Activated gamma-delta T cell (primary cell): ENCODE data around the gene UBA5.
A peak's percentile ranks its signal among the peaks of the same experiment; 100 is the strongest.
"Not testable (repeated sequence)": the region's sequence is repeated elsewhere in the genome, so short reads cannot be mapped to it uniquely, and the experiment has no call there.

Source experiments
- DNase-seq: peaks from one replicate; lab custom pipeline; 2025; lab: John Stamatoyannopoulos, UW
- total RNA-seq, 2 donors: gene quantifications; one replicate each; lab custom pipeline; 2026; lab: John Stamatoyannopoulos, UW

The UBA5 gene
- total RNA-seq: 54.6 to 59.8 reads per million in 2 donors

DNA sequence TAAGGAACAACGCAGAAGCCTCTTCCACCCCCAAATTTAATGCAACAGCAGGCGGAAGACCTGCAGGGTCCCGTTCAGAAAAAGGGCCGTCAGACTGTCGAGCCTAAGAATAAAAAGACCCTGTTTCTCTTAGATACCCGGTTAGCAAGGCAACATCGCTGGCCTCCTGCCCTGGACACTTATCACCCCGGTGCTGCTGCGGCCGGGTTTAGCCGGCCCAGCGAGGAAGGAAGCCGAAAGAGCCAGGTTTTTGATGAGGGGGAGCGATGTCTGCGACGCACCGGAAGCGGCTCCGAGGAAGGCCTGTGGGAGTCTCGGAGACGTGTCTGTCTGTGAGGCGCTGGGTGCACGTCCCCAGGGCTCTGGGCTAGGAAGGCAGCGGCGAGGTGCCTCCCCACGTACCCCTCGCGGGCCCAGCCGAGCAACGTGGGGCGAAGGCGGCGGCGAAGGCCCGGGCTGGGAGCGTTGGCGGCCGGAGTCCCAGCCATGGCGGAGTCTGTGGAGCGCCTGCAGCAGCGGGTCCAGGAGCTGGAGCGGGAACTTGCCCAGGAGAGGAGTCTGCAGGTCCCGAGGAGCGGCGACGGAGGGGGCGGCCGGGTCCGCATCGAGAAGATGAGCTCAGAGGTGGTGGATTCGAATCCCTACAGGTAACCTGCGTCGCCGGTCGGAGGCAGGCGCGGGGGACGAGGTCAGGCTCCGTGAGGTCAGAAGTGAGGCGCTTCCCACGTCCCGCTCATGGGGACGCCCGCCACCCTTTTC is at the start of gene UBA5:
Gene UBA5 (plus strand): TSS at position 278 of the 759 bp plus-strand sequence. CDS start 209 bp downstream, at position 487.
- DNase-seq: peak; percentile 44

DNA sequence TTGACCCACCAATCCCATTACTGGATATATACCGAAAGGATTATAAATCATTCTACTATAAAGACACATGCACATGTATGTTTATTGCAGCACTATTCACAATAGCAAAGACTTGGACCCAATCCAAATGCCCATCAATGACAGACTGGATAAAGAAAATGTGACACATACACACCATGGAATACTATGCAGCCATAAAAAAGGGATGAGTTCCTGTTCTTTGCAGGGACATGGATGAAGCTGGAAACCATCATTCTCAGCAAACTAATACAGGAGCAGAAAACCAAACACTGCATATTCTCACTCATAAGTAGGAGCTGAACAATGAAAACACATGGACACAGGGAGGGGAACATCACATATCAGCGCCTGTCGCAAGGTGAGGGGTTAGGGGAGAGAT is 44.8 kb upstream of the UBA5 start:
- not testable (repeated sequence) for DNase-seq

DNA sequence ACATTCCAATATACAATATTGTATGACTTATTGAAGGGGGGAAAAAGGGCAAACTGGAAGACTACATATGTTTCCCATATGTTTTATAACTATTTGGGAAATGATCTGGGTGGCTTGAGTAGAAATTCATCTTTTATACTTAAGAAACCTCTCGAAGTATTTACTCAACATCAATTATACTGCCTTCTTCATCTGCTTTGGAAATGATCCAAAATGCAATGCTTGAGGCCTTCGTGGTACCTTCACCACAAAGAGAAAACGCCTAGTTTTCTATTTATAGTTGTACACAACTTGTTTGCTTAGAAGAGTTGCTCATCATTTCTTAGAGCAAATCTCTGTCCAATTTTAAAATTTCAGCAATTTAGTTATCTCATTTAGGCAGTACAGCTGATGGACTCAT is 44.2 kb upstream of the UBA5 start:
- no peak for DNase-seq

DNA sequence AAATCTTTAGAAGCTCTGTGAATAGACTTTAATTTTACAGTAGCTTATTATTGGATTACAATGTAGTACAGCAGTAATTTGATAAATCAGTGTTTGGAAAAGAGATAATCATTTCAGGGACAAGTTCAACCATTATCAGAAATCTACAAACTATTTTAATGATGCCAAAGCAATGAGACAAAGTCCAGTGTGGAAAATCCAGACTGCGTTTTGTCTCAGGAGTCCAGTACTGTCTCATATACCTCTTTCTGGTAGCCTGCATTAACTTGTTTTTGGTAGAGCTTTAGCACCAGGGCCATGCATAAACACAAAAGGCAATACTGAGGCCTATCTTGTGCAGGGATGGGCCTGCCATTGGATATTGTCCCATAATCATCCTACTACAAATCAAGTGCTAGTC is 43.3 kb upstream of the UBA5 start:
- no peak for DNase-seq

DNA sequence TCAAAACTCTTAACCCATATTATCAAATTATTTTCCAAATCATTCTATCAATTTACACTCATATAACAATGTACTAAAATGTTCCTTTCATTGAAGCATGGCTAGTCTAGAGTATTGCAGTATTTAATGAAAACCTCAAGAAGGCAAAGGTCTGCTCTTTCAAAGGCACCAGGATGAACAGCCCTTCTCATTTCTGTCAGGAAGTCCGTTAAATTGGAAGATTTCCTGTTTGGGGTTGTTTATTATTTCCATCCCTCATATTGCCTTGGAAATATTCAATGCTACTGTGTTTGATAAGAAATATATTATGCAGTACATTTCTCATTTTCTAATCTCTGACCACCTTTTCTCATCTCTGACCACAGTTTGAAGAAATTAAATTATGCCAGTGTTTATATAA is 38.0 kb upstream of the UBA5 start:
- DNase-seq: no peak

DNA sequence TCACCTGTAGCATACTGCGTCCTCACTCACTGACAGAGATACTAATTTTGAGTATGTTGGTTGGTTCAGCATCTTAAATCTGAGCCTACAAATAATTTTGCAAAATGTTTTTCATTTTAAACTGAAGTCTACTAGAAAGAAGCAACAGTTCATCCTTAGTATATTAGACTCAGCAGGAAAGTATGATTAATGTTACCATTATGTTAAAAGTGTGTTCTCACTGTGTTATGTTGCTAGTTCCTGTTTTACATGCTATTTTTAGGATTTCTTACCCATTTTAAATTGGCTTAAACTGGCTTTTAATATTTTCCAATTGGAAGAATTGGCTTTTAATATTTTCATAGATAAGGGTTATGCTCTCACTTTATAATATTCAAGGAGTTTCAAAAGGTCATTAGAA is 37.4 kb upstream of the UBA5 start:
- no peak for DNase-seq

DNA sequence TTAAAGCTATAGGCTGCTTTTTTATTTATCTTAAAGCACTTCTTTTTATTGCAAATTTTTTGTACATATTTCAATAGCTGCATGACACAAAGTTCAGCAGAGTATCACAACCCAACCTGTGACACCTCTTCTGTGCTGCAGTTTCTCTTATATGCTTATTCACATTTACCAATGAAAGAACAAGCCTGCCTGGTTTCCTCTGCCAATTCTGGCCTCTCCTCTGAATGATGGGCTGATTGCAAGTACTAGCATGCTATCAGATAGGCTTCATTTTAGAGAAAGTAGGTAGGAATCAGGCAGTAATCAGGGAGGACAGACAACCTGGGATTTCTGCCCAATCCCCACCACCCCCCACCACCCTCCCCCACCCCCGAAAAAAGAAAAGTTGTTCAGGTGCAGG is 36.5 kb upstream of the UBA5 start:
- DNase-seq: no peak

DNA sequence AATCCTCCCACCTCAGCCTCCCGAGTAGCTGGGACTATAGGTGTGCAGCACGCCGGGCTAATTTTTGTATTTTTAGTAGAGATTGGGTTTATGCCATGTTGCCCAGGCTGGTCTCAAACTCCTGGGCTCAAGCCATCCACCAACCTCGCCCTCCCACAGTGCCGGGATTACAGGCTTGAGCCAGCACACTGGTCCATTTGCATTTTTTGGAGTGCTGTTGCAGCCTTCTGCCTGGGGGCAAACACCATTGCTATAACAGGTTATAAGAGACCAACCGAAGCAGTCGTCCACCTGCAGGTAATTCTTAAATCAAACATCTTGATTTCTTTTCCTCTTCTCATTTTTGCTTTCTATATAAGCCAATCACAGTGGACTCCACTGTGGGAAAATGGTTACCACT is 35.3 kb upstream of the UBA5 start:
- DNase-seq: no peak

DNA sequence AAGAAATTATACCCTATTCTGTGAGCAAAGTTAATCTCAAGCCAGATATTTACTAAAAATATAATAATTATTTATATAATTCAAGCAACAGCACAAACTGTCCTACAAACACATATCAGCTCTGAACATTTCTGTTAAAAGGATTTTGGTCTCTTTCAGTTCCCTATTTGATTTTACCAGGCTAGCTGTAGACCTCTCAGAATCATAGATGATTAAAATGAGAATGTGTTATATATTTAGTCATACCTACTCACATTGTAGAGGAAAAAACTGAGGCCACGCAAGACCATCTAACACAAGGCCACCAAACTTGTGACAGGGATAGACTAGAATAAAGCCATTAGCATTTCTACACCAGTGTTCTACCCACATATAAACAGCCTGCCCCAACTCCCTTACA is 34.5 kb upstream of the UBA5 start:
- no peak for DNase-seq

DNA sequence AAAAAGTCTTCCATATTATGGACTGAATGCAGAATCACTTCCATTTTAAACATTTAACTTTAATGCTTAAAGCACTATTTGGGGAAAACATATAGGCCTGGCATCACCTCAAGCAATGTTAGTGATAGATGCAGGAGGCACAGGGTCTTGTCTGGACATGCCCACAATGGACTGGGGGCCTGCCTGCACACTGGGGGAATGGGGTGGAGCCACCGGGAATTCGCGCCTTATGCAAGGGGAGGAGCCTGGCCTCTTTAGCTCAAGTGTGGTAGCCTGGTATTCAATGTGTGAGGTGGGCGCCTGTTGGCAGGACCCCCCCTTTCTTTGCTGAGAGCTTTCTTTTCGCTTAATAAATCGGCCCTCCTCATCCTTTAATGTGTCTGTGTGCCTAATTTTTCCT is 33.2 kb upstream of the UBA5 start:
- DNase-seq: no peak

DNA sequence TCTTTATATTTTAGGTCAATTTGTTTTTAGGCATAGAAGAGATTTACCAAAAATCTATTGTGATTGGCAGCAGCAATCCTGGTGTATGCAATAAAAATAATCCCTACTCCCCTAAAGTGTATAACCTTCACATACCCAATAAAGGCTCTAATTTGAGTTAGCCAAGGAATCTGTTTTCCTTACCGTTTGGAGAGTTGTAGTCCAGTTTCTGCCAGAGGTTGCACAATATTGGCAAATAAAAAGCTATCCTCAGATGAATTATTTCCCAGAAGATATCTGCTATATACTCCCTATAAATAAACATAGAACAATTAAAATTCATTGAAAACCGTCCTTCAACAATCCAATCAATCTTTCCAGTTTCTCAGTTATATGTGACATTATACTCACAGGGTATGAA is 32.0 kb upstream of the UBA5 start:
- DNase-seq: no peak

DNA sequence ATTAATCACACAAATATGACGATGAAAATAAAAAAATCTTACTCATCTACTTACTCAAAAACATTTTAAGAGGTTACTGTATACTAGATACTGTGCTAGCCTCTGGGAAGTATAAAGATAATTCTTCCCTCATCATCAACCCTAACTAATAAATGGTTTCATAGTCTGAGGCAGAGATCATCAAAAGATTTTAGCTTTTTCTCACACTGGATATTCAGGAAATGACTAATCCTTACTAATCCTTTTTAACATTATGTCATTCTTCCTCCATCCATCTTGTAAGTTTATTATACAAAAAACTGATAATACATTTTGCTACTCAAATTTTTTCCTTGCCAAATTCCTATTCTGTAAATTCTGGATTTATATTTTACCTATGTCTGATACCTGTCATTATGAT is 30.2 kb upstream of the UBA5 start:
- no peak for DNase-seq

DNA sequence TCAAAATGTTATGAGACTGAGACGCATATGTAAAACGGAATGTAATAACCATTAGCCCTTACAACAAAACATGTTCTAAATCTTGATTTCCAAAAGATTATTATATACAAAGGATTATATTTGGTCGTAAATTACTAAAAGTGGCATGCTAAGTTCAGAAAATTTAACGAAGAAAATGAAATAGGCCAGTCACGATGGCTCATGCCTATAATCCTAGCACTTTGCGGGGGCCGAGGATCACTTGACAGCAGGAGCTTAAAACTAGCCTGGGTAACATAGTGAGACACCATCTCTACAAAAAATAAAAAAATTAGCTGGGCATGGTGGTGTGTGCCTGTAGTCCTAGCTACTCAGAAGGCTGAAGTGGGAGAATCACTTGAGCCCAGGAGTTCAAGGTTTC is 29.5 kb upstream of the UBA5 start:
- no peak for DNase-seq

DNA sequence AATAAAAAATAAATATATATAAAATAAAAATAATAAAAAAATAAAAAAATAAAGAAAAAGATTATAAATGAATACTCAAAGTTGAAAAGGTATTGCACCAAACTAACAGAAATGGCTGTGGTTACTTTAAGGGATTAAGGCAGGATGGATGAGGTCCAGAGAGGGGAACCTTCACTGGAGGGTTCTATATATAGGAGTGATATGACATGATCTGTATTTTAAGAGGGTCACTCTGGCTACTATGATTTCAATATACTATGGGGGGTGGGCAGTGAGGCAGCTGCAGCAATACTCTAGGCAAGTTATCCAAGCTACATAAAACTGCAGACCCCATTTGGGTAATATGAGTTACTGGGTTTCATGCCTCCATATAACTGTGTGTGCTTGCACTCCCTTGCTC is 25.1 kb upstream of the UBA5 start:
- DNase-seq: no peak

DNA sequence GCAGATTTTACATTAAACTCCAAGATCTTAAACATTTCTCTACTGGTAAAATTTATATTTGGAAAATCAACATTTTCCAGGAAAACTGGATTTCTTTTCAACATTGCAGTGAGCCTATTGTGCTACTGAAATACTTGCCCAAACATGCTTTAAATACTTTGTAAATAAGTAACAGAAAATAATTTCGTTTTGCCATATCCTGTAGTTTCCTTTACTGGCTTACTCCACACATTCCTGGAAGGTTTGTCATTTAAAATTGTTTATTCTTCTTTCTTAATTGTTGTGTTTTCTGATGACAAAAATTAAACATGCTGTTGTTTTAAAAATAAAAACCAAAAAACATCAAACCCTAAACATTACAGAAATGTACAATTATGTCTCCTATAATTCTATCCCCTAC is 22.5 kb upstream of the UBA5 start:
- no peak for DNase-seq

DNA sequence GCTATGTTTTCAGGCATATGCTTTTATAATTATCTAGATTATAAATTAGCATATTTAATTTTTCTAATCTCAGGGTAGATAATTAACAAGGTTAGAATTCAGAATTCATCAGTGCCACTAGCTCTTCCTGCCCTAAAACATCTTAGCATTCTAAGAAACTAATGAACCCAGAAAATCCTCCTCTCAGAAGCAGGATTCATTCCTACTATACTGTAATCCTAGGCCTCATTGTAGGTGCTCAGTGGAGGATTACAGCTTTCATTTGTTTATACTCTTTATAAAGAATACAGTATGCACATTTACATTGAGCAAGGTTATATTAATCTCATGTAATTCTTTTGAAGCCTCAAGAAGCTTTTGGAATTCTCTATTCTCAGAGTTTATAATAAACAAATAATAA is 21.4 kb upstream of the UBA5 start:
- no peak for DNase-seq

DNA sequence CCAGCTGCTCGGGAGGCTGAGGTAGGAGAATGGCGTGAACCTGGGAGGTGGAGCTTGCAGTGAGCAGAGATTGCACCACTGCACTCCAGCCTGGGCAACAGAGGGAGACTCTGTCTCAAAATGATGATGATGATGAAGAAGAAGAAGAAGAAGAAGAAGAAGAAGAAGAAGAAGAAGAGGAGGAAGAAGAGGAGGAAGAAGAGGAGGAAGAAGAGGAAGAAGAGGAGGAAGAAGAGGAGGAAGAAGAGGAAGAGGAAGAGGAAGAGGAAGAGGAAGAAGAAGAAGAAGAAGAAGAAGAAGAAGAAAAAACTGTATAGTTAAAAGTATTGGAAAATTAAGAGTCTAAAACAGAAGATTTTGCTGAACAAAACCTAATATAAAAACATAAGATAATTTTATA is 18.7 kb upstream of the UBA5 start:
- DNase-seq: not testable (repeated sequence)

DNA sequence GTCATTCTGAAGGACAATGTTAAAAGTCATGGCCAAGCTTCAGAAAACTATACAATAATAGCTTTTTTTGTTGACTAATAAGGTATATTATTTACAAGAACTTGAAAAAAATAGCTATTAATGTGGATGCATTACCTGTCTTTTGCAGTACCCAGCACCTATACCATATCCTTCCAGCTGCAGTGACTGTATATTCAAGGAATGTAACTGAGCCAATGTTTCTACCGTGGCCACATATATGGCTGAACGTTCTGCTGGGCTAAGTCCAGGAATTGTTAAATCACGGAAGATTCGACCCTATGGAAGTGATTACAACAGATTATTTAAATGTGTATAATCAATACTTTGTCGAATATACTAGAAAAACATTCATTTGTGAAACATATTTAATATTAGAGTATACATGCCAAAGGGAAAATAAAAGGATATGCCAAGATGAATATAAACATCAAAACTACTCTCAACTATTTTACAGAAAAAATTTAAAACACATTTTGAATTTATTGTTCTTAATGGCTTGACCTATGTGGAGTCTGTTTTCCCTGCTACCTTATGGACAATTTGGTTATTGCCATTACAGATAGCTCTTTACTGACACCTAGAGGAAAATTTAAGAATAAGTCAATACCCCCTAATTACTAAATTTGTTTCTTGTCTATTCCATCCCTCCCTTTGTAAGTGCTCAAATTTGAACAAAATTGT is 18.1 kb upstream of the UBA5 start:
- no peak for DNase-seq

DNA sequence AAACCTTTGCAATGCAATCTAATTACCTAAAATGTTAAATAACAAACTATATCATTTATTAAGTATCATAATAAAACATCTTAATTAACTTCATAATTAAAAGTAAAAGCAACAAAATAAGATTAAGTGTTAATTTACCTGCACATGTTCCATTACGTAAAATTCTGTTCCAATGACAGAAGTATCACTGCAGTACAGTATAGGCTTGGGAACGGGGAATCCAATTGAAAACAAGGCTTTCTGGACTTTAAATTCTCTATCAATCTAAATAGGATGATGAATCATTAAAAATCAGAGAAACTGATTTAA is 17.6 kb upstream of the UBA5 start:
- no peak for DNase-seq

DNA sequence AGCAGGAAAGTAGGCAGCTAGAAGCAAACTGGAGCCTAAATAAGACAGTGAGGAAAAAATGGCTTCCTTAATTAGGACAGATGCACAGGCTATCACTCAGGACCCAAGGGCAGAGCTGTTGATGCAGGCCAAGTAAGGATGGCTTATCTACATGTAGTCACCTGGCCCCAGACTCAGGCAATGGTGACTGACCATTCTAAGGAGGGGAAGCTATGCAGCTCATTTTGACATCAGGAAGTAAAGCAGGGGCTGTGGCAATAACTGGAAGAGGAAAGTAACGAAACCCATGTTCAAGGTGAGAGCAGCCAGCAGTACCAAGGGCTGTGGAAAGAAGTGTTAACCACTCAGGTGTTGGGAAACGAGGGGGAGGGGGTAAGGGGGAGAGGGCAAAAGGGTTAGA is 16.8 kb upstream of the UBA5 start:
- no peak for DNase-seq

DNA sequence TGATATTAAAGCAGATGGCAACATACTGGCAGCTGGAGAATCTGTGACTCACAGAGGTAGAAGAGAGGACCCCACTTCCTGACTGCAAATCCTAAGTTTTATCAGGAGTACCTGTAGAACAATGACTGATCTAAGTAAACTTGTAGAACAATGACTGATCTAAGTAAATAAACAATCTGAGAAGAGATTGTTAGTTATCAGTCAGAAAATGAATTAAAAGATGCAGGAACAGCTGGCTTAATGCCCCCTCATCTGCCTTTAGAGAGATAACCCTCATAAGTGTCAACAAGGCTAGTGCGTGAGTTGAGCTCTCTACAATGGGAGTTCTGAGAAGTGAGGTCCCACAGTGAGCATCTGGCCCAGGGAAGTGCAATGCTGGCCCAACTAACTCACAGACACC is 15.1 kb upstream of the UBA5 start:
- no peak for DNase-seq

DNA sequence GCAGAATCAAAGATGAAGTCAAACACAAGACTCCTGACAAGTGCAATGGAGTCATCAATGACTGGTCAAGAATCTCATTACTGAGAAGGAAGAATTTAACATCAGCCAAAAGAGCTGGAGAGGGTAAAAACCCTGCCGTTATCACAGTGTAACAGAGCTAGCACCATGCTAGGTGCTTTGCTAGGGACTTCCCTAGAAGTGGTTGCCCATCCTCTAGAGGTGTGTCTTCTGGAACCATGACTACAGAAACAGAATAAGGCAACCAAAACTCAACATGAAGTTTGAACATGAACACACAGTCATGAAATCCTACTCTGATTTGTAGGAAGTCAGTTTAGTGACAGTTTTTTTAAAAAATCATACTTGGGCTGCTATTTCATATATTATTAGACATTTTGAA is 10.0 kb upstream of the UBA5 start:
- no peak for DNase-seq

DNA sequence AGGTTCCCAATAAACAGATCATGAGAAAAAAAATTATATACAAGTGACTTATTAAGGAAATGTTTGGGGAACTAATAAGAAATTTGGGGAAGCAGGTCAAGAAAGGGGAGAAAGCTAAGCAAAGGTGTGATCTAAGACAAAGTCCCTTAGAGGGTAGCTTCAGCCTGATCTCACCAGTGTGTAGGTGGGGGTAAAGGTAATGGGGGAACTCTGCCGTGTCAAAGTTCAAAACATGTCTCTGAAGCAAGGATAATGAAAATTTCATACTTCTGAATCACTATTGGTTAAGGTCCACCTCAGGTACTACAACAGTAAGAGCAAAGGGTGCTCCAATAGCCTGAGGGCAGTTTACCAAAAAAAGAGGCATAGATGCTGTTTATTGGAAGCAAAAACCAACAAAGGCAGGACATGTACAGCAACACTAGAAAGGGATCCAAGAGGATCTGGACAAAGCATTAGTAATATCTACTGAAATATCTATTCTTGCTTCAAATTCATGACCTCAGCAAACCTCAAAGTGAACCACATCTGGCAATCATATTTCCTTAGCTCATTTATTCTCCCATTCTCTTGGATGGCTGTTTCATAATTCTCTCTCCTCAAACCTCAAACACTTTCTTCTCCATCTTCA is 7.4 kb upstream of the UBA5 start:
- DNase-seq: no peak
